WTC11 (cell line): ENCODE results near the gene PCDHB12. TPM values are rescaled to one million over a fixed set of nuclear protein-coding genes. Genes with fewer than 3 reads are reported as not detected.
"Not testable (repeated sequence)": the region's sequence is repeated elsewhere in the genome, so short reads cannot be mapped to it uniquely, and the experiment has no call there.

Source experiments
- ATAC-seq: fragments of 200-7000 bp; cut with Tn5 transposase; 2 replicates; pipeline ENCODE4 v1.10.0; 2021; ENCODE audit warnings: mild to moderate bottlenecking, moderate library complexity
- CTCF ChIA-PET: fragments of 300-600 bp; sonication (Branson Sonifier 250); formaldehyde crosslinking; loops from one replicate; lab custom pipeline; 2021; ENCODE audit warnings: antibody characterized with exemption; lab: Charles Lee
- POLR2A ChIA-PET: fragments of 350-600 bp; sonication (Branson Sonifier 250); formaldehyde crosslinking; loops from one replicate; lab custom pipeline; 2021; ENCODE audit warnings: antibody characterized with exemption; lab: Charles Lee
- DNase-seq: peaks from one replicate; pipeline ENCODE4 v3.0.0; 2021; ENCODE audit warnings: low spot score
- H3K27ac Mint-ChIP-seq: 2 replicates; pipeline ENCODE4 v1.8.0; 2021; ENCODE audit warnings: mixed read lengths
- H3K27me3 Mint-ChIP-seq: 2 replicates; pipeline ENCODE4 v1.8.0; 2021; ENCODE audit warnings: low read depth, mild to moderate bottlenecking, moderate library complexity, mixed read lengths
- H3K36me3 Mint-ChIP-seq: 2 replicates; pipeline ENCODE4 v1.8.0; 2021; ENCODE audit warnings: mixed read lengths
- H3K4me1 Mint-ChIP-seq: 2 replicates; pipeline ENCODE4 v1.8.0; 2022; ENCODE audit warnings: mixed read lengths
- H3K4me3 Mint-ChIP-seq: 2 replicates; pipeline ENCODE4 v1.8.0; 2021; ENCODE audit warnings: mild to moderate bottlenecking, moderate library complexity, mixed read lengths
- H3K9me3 Mint-ChIP-seq: 2 replicates; pipeline ENCODE4 v1.8.0; 2021; ENCODE audit warnings: mixed read lengths
- CTCF ChIP-seq: fragments of 200-600 bp; IDR thresholded peaks from 2 replicates; pipeline ENCODE4 v1.8.0; 2022; ENCODE audit warnings: antibody characterized with exemption
- ERG ChIP-seq: fragments of 250-450 bp; sonication (Bioruptor Pico); IDR thresholded peaks from 2 replicates; pipeline ENCODE4 v1.8.0; 2021; ENCODE audit warnings: mild to moderate bottlenecking
- TEAD1 ChIP-seq: sonication (generic); formaldehyde crosslinking; IDR thresholded peaks from 2 replicates; pipeline ENCODE4 v1.8.0; 2022; ENCODE audit warnings: mild to moderate bottlenecking, missing genetic modification reagents
- ZMAT4 ChIP-seq: fragments of 250-450 bp; sonication (Bioruptor Pico); IDR thresholded peaks from 2 replicates; pipeline ENCODE4 v1.9.0; 2021; ENCODE audit warnings: mild to moderate bottlenecking
- ZNF219 ChIP-seq: sonication (generic); formaldehyde crosslinking; IDR thresholded peaks from 2 replicates; pipeline ENCODE4 v1.8.0; 2023; ENCODE audit warnings: missing genetic modification reagents, mild to moderate bottlenecking, borderline replicate concordance
- ZNF281 ChIP-seq: sonication (generic); formaldehyde crosslinking; IDR thresholded peaks from 2 replicates; pipeline ENCODE4 v1.8.0; 2023; ENCODE audit warnings: mild to moderate bottlenecking, missing genetic modification reagents
- total RNA-seq: library from RNA; stranded (reverse); gene quantifications from 3 replicates; pipeline ENCODE4 v1.2.3, GENCODE V29; 2021

Gene PCDHB12
- total RNA-seq, 1 experiment from 2014 or later, result 2.7 TPM

- TF ChIP-seq ZNF281 (CRISPR knock-in tag), result no peak
- no peak for TF ChIP-seq ZNF219 (CRISPR knock-in tag)
- TF ChIP-seq TEAD1 (CRISPR knock-in tag), result no peak
- no peak for TF ChIP-seq ERG (CRISPR knock-in tag)
Measured at GRCh38 chr5:141182248-141182647, 26.3 kb upstream of the PCDHB12 start, which contains the start of gene PCDHB16 (continued).

- POLR2A ChIA-PET, H3K27me3 Mint-ChIP-seq, DNase-seq, H3K4me3 Mint-ChIP-seq, H3K27ac Mint-ChIP-seq, ATAC-seq: not testable (repeated sequence)
- Mint-ChIP-seq H3K36me3 (peaks cover 22% of the 10 kb centered on the region), H3K4me1 (peaks cover 16% of the 10 kb centered on the region), H3K9me3 (peaks cover 19% of the 10 kb centered on the region)
- CTCF ChIA-PET, result interaction anchor here (1.3 to 2.4 kb wide), 2 partner anchors 34 to 90 kb away, joined by 3 to 25 read pairs; partner anchors contain the start of genes PCDHB2 and PCDHB6
Measured at GRCh38 chr5:141184117-141184855, 24.2 kb upstream of the PCDHB12 start.

- CTCF ChIA-PET, result interaction anchor here (0.6 to 3.3 kb wide), 49 partner anchors 10 to 380 kb away, joined by 3 to 35 read pairs (median 4); partner anchors contain the start of genes PCDHA11, PCDHB11, PCDHB12 and PCDHB13
- Mint-ChIP-seq H3K4me3 (peak within 1 kb of the TSS; percentile 21), H3K4me1 (peaks cover 15% of the 10 kb centered on the region), H3K27ac (no peak within 1 kb of the TSS; the same call in 1 of the 2 replicates), H3K27me3 (peaks cover 4% of the 10 kb centered on the region; the same call in 1 of the 2 replicates), H3K9me3 (peaks cover 19% of the 10 kb centered on the region), H3K36me3 (peaks cover 20% of the 10 kb centered on the region)
- POLR2A ChIA-PET, result no interaction called here
- ATAC-seq (peak; percentile 58), DNase-seq (peak; percentile 71)
- TF ChIP-seq CTCF (peak; percentile 49; the same call in 1 of the 2 replicates), ZMAT4 (CRISPR knock-in tag) (no peak)
Measured at GRCh38 chr5:141186897-141187512, 21.5 kb upstream of the PCDHB12 start, which contains the start of gene PCDHB9. Gene PCDHB9, plus strand, starts transcription at chr5:141187161. Its CDS starts 158 bp downstream, at chr5:141187319.

GRCh38 chr5:141188682-141189081 is 19.8 kb upstream of the PCDHB12 start:
- H3K27ac Mint-ChIP-seq, ATAC-seq, POLR2A ChIA-PET, CTCF ChIA-PET, H3K4me1 Mint-ChIP-seq, H3K4me3 Mint-ChIP-seq, DNase-seq, H3K27me3 Mint-ChIP-seq: not testable (repeated sequence)
- peaks cover 13% of the 10 kb centered on the region for H3K36me3 Mint-ChIP-seq
- H3K9me3 Mint-ChIP-seq, result peaks cover 13% of the 10 kb centered on the region

- ATAC-seq, H3K27ac Mint-ChIP-seq, CTCF ChIA-PET, DNase-seq, H3K4me1 Mint-ChIP-seq, POLR2A ChIA-PET, H3K27me3 Mint-ChIP-seq, H3K4me3 Mint-ChIP-seq: not testable (repeated sequence)
- peaks cover 13% of the 10 kb centered on the region for H3K36me3 Mint-ChIP-seq
- H3K9me3 Mint-ChIP-seq, result peaks cover 13% of the 10 kb centered on the region; the same call in 1 of the 2 replicates
Measured at GRCh38 chr5:141189131-141189530, 19.4 kb upstream of the PCDHB12 start.
